Measurements from ENCODE around the gene PAPPA2.
A peak's percentile ranks its signal among the peaks of the same experiment; 100 is the strongest.

Gene PAPPA2

DNA sequence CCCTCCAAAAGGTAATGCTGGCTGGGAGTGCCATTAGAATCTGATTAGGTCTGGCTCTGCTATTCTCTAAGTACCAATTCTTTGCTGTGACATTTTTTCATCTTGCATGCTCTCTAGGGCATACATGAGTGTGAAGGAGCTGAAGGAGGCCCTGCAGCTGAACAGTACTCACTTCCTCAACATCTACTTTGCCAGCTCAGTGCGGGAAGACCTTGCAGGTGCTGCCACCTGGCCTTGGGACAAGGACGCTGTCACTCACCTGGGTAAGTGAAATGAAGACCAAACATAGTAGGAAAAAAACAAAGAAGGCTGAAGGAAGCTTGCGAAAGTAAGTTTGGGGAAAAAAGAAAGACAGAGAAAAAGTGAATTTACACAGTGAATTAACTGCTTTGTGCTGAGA lies 207.9 kb downstream of the PAPPA2 start:
- no peaks in the 10 kb centered on the region for H3K36me3 ChIP-seq (ENCODE audit: control insufficient read depth, insufficient read depth, low read length, severe bottlenecking)
- no peak overlapping the region for H3K9ac ChIP-seq (ENCODE audit: low read length)
- H3K9me3 ChIP-seq (ENCODE audit: control insufficient read depth, low read length): no peaks in the 10 kb centered on the region
- H3K27me3 ChIP-seq (replicated peaks; ENCODE audit: control insufficient read depth, insufficient read depth, low read length): no peaks in the 10 kb centered on the region
- H3K4me1 ChIP-seq (ENCODE audit: control insufficient read depth, insufficient read depth, low read length): peaks cover 5% of the 10 kb centered on the region
- no peak for DNase-seq (ENCODE audit: low read depth)
- no peak overlapping the region for H3K4me3 ChIP-seq (ENCODE audit: low read length)

DNA sequence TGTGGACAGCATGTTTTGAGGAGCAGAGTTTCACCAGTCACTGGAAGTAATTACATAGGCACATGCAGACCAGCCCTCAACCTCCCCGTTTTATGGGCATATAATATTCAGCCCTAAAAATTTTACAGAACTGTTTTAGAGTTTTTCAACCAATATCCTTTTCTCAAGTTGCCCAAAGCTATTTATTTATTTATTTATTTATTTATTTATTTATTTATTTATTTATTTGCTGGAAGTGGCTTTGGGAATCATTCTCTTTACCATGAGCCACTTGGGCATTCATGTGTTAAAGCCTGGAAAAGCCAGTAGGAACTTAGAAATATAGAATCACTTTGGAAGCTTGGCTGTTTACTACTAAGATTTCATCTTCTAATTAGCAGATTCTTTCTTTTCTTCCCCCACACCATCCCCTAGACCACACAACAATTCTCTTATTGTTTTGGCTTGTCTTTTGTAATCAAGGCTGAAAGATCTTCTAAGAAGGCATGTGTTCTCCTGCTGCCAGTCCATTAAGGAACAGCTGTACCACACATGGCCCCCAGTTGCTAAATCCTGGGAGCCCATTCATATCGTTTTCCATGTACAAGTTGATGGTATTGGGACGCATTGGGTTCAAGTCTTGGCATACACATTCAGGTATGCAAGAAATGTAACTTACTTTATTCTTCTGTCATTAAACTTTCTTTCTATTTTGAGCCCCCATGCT lies 220.0 kb downstream of the PAPPA2 start:
- Histone ChIP-seq H3K9me3 (ENCODE audit: control insufficient read depth, low read length) (no peaks in the 10 kb centered on the region), H3K4me3 (ENCODE audit: low read length) (no peak overlapping the region), H3K27me3 (replicated peaks; ENCODE audit: control insufficient read depth, insufficient read depth, low read length) (no peaks in the 10 kb centered on the region), H3K36me3 (ENCODE audit: control insufficient read depth, insufficient read depth, low read length, severe bottlenecking) (no peaks in the 10 kb centered on the region), H3K9ac (ENCODE audit: low read length) (no peak overlapping the region), H3K4me1 (ENCODE audit: control insufficient read depth, insufficient read depth, low read length) (no peaks in the 10 kb centered on the region)
- no peak for DNase-seq (ENCODE audit: low read depth)

DNA sequence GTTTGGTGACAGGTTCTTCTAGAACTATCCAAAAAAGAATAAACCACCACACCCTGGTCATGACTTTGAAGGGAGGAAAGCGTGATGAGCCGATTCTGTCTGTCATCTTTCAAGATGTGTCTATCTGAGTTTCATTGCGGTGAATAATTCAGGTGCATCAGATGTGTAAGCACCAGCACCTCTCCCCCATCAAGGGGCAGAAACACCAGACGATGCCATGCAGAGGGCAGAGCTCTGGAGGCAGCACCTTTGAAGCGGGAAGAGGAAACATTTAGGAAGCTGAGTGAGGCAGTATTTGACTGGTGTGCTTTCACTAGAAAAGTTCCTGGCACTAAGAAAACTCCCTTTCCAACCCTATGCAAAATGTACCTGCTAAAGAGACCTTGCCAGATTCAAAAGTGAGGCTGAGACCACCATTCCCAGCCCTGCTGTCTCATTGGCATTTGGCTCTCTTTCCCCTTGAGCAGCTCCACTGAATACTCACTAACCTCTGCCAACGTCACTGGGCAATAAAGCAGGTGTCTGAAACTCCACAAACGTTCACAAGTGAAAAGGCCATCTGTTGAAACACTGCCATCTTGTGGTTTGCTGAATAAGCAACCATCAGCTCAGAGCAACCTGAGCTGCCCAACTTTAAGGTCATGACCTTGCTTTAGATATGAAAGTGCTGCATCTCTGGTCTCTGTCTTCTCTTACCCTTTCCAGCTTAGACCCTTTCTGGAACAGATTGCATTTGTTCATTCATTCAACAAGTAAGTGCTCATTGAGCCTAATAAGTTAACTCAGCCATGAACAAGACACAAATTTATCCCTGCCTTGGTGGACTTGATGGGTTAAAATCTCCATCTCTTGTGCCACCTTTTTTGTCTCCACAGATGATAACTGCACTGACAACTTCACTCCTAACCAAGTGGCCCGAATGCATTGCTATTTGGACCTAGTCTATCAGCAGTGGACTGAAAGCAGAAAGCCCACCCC lies 228.6 kb downstream of the PAPPA2 start:
- Histone ChIP-seq H3K4me3 (ENCODE audit: low read length) (no peak overlapping the region), H3K27me3 (replicated peaks; ENCODE audit: control insufficient read depth, insufficient read depth, low read length) (no peaks in the 10 kb centered on the region), H3K36me3 (ENCODE audit: control insufficient read depth, insufficient read depth, low read length, severe bottlenecking) (no peaks in the 10 kb centered on the region), H3K4me1 (ENCODE audit: control insufficient read depth, insufficient read depth, low read length) (peaks cover 3% of the 10 kb centered on the region), H3K9me3 (ENCODE audit: control insufficient read depth, low read length) (no peaks in the 10 kb centered on the region), H3K9ac (ENCODE audit: low read length) (no peak overlapping the region)
- DNase-seq (ENCODE audit: low read depth): peak; percentile 77

DNA sequence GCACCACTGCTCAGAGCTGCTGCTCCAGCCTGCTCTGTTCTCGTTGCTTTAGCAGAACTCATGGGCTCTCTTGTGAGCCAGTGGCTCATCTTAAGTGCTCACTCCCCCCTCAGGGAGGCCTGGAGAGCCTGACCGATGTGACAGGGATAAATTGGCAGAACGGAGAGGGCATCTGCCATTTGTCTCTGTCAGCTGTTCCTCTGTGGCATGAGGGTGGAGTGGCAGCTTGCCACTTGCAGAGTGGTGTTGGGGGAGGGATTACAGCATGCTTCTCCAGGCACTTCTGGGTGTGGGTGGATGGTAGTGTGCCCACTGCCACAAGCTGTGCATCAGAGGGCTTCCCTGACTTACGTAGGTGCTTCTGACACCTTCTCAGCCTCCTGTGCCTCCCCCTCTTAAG lies 229.5 kb downstream of the PAPPA2 start:
- H3K36me3 ChIP-seq (ENCODE audit: control insufficient read depth, insufficient read depth, low read length, severe bottlenecking): no peaks in the 10 kb centered on the region
- no peaks in the 10 kb centered on the region for H3K27me3 ChIP-seq (replicated peaks; ENCODE audit: control insufficient read depth, insufficient read depth, low read length)
- no peak overlapping the region for H3K9ac ChIP-seq (ENCODE audit: low read length)
- DNase-seq (ENCODE audit: low read depth): no peak
- no peaks in the 10 kb centered on the region for H3K9me3 ChIP-seq (ENCODE audit: control insufficient read depth, low read length)
- H3K4me3 ChIP-seq (ENCODE audit: low read length): no peak overlapping the region
- peaks cover 3% of the 10 kb centered on the region for H3K4me1 ChIP-seq (ENCODE audit: control insufficient read depth, insufficient read depth, low read length)

DNA sequence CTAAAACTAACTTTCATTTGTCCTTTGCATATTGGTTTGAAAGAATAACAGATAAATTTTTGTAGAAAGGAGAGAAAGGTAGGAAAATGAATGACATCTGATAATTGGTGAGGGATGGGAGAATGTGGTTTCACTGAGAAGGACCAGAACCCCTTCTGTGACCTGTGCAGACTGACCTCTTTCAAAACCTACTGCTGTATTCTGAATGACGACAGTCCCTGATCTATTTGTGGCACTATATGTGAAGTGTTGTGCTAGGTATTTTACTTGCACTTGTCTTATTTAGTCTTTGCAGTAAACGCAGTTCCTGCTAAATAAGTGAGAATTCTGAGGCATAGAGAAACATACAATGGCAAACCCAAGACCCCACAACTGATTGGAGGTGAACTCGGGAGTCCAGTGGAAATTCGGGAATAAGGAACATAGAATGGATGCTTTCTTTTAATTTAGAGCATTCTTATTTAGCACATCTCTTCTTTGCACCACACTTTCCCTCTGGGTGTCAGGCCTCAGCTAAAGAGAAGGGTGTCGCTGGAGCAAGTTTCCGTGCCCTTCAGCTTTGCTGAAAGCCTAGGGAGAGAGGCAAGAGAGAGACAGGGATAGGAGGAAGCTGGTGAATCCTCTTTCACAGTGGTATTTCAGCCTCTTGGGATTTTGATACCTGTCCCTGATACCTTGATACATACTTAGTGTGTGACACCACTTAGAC lies 230.2 kb downstream of the PAPPA2 start:
- peaks cover 3% of the 10 kb centered on the region for H3K4me1 ChIP-seq (ENCODE audit: control insufficient read depth, insufficient read depth, low read length)
- no peaks in the 10 kb centered on the region for H3K9me3 ChIP-seq (ENCODE audit: control insufficient read depth, low read length)
- no peak overlapping the region for H3K9ac ChIP-seq (ENCODE audit: low read length)
- DNase-seq (ENCODE audit: low read depth): no peak
- H3K4me3 ChIP-seq (ENCODE audit: low read length): no peak overlapping the region
- H3K36me3 ChIP-seq (ENCODE audit: control insufficient read depth, insufficient read depth, low read length, severe bottlenecking): no peaks in the 10 kb centered on the region
- H3K27me3 ChIP-seq (replicated peaks; ENCODE audit: control insufficient read depth, insufficient read depth, low read length): no peaks in the 10 kb centered on the region

DNA sequence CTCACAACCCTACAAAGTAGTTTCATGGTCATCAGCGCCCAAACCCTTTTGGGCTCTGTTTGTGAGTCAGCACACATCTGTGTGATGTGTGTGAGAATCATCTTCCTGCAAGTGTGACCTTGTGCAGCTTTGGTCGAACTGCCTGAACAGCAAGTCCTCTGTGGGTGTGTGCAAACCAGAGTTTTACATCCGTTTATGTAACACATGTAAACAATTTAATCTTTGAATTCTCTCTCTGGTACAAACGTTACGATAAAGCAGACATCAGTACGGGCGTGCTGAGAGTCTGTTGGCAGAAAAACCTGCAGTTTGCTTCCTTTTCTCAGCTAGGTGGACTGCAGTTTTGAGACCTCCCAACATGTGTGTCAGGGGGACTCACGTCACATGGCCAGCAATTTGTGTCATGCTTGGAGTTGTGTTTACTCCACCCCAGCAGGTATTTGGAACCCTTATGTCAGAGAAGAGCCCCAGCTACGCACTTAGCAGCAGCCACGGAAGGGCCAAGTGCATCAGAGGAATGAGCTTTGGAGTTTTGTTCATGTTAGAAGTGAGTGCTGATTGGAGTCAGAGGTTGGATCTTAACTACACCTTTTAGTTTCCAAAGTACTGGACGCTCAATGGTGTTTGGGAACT lies 230.8 kb downstream of the PAPPA2 start:
- Histone ChIP-seq H3K27me3 (replicated peaks; ENCODE audit: control insufficient read depth, insufficient read depth, low read length) (no peaks in the 10 kb centered on the region), H3K36me3 (ENCODE audit: control insufficient read depth, insufficient read depth, low read length, severe bottlenecking) (no peaks in the 10 kb centered on the region), H3K4me1 (ENCODE audit: control insufficient read depth, insufficient read depth, low read length) (peaks cover 3% of the 10 kb centered on the region), H3K9me3 (ENCODE audit: control insufficient read depth, low read length) (no peaks in the 10 kb centered on the region), H3K4me3 (ENCODE audit: low read length) (no peak overlapping the region), H3K9ac (ENCODE audit: low read length) (no peak overlapping the region)
- peak; percentile 7 for DNase-seq (ENCODE audit: low read depth)

DNA sequence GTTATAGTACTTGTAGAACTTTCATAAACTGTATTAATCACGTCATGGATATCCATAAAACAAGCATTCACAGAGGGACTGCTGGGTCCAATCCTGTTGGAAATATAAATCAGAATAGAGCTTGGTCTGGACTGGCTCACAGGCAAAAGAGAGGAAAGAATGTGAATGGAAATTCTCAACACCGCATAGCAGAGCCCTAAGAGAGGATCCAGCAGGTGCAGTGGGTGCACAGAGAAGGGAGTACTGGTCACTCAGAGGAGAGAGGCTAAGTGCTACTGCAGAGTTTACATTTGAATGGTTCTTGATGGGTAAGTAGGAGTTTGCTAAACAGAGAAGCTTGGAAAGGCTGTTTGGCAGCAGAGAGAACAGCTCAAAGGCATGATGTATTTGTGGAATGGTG lies 231.7 kb downstream of the PAPPA2 start:
- Histone ChIP-seq H3K4me1 (ENCODE audit: control insufficient read depth, insufficient read depth, low read length) (peaks cover 3% of the 10 kb centered on the region), H3K9me3 (ENCODE audit: control insufficient read depth, low read length) (no peaks in the 10 kb centered on the region), H3K9ac (ENCODE audit: low read length) (no peak overlapping the region), H3K4me3 (ENCODE audit: low read length) (no peak overlapping the region), H3K27me3 (replicated peaks; ENCODE audit: control insufficient read depth, insufficient read depth, low read length) (no peaks in the 10 kb centered on the region), H3K36me3 (ENCODE audit: control insufficient read depth, insufficient read depth, low read length, severe bottlenecking) (no peaks in the 10 kb centered on the region)
- no peak for DNase-seq (ENCODE audit: low read depth)

DNA sequence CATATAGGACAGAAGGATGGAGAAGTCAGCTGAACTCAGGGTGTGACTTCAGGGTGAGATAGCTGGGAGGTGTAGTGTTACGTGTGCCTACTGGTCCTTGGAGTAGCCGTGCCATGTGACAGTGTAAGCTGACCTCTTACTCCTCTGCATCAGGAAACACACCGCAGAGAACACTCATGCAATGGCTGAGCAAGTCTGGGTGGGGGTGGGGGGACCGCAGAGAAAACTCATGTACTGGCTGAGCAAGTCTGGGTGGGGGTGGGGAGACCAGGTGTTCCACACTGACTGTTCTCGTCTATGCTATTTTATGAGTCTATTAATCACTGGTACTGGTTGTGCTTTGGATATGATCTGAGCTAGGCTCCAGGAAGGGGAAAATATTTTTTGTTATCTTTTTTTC lies 233.1 kb downstream of the PAPPA2 start:
- no peaks in the 10 kb centered on the region for H3K27me3 ChIP-seq (replicated peaks; ENCODE audit: control insufficient read depth, insufficient read depth, low read length)
- H3K9ac ChIP-seq (ENCODE audit: low read length): no peak overlapping the region
- no peak for DNase-seq (ENCODE audit: low read depth)
- H3K36me3 ChIP-seq (ENCODE audit: control insufficient read depth, insufficient read depth, low read length, severe bottlenecking): no peaks in the 10 kb centered on the region
- no peaks in the 10 kb centered on the region for H3K9me3 ChIP-seq (ENCODE audit: control insufficient read depth, low read length)
- H3K4me3 ChIP-seq (ENCODE audit: low read length): no peak overlapping the region
- peaks cover 3% of the 10 kb centered on the region for H3K4me1 ChIP-seq (ENCODE audit: control insufficient read depth, insufficient read depth, low read length)

DNA sequence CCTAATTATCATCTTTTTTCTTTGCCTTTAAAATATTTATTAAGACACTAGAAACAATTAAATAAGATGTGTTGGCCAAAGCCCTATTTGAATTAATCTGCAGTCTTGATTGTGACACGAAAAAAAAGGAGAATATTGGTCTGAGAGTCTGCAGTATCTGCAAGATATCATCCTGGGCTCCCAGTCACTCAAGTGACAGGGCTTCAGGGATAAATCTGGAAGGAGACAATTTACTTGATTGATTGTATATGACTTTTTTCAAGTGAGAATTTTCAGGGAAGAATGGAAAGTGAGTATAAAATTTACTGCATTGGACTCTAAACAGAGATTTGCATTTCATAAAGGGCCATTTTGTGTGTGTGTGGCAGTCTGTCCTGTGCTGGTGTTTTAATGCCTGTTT lies 233.7 kb downstream of the PAPPA2 start:
- H3K4me1 ChIP-seq (ENCODE audit: control insufficient read depth, insufficient read depth, low read length): no peaks in the 10 kb centered on the region
- H3K36me3 ChIP-seq (ENCODE audit: control insufficient read depth, insufficient read depth, low read length, severe bottlenecking): no peaks in the 10 kb centered on the region
- H3K9me3 ChIP-seq (ENCODE audit: control insufficient read depth, low read length): no peaks in the 10 kb centered on the region
- H3K4me3 ChIP-seq (ENCODE audit: low read length): no peak overlapping the region
- H3K9ac ChIP-seq (ENCODE audit: low read length): no peak overlapping the region
- DNase-seq (ENCODE audit: low read depth): no peak
- H3K27me3 ChIP-seq (replicated peaks; ENCODE audit: control insufficient read depth, insufficient read depth, low read length): no peaks in the 10 kb centered on the region

DNA sequence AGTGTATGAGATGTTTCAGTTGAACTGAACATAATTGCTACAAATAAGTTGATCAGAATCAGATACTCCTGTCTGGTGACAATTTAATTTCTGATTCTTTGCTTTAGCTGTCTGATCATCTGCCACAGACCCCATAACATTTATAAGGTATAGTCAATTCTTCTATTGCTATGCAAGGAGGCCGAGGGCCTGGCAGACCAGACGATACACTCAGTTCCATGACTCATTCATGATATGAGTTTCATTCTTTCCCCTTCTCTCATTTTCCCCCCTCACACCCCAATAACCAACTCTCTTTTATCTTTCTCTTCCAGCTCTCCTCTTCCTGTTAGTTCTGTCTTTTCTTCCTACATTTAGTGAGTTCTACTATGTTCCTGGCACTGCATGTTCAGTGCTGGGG lies 236.8 kb downstream of the PAPPA2 start:
- Histone ChIP-seq H3K9ac (ENCODE audit: low read length) (no peak overlapping the region), H3K4me3 (ENCODE audit: low read length) (no peak overlapping the region), H3K9me3 (ENCODE audit: control insufficient read depth, low read length) (no peaks in the 10 kb centered on the region), H3K27me3 (replicated peaks; ENCODE audit: control insufficient read depth, insufficient read depth, low read length) (no peaks in the 10 kb centered on the region), H3K4me1 (ENCODE audit: control insufficient read depth, insufficient read depth, low read length) (no peaks in the 10 kb centered on the region), H3K36me3 (ENCODE audit: control insufficient read depth, insufficient read depth, low read length, severe bottlenecking) (no peaks in the 10 kb centered on the region)
- DNase-seq (ENCODE audit: low read depth): no peak

Data from adipocyte (in vitro differentiated cells).